ENCODE results near the gene SARDH. TPM values are rescaled to one million over a fixed set of nuclear protein-coding genes. Genes with fewer than 3 reads are reported as not detected.

SARDH gene
- total RNA-seq, 1 experiment from 2014 or later, result not detected

- BruUV-seq (replicated peaks), result no TSS peak
- Mint-ChIP-seq H3K4me1 (ENCODE audit: low read depth, unreplicated experiment) (no peaks in the 10 kb centered on the region), H3K9me3 (ENCODE audit: low read depth, unreplicated experiment) (no peaks in the 10 kb centered on the region), H3K36me3 (ENCODE audit: insufficient read depth, unreplicated experiment) (no peaks in the 10 kb centered on the region), H3K4me3 (ENCODE audit: low read depth, unreplicated experiment) (no peak overlapping the region), H3K27me3 (ENCODE audit: unreplicated experiment) (peaks cover 75% of the 10 kb centered on the region), H3K27ac (ENCODE audit: unreplicated experiment) (no peak overlapping the region)
- intact Hi-C loops (cut with micrococcal nuclease; ENCODE audit: unreplicated experiment), result no loop called here
- CTCF ChIA-PET, result no interaction called here
- no peak for DNase-seq
- no peak for TF ChIP-seq CTCF (IDR thresholded peaks at IDR 0.05; ENCODE audit: unreplicated experiment)
These were observed 45.7 kb downstream of the SARDH start for GRCh38 chr9:133692364-133692985.

GRCh38 chr9:133691626-133692363, 46.4 kb downstream of the SARDH start:
- Mint-ChIP-seq H3K4me3 (ENCODE audit: low read depth, unreplicated experiment) (no peak overlapping the region), H3K36me3 (ENCODE audit: insufficient read depth, unreplicated experiment) (no peaks in the 10 kb centered on the region), H3K27me3 (ENCODE audit: unreplicated experiment) (peaks cover 69% of the 10 kb centered on the region), H3K9me3 (ENCODE audit: low read depth, unreplicated experiment) (no peaks in the 10 kb centered on the region), H3K27ac (ENCODE audit: unreplicated experiment) (no peak overlapping the region), H3K4me1 (ENCODE audit: low read depth, unreplicated experiment) (no peaks in the 10 kb centered on the region)
- no TSS peak for BruUV-seq (replicated peaks)
- DNase-seq, result no peak
- no peak for TF ChIP-seq CTCF (IDR thresholded peaks at IDR 0.05; ENCODE audit: unreplicated experiment)
- CTCF ChIA-PET, result no interaction called here
- intact Hi-C loops (cut with micrococcal nuclease; ENCODE audit: unreplicated experiment), result no loop called here

GRCh38 chr9:133691191-133691590, 47.0 kb downstream of the SARDH start:
- TF ChIP-seq CTCF (IDR thresholded peaks at IDR 0.05; ENCODE audit: unreplicated experiment), result no peak
- Mint-ChIP-seq H3K27me3 (ENCODE audit: unreplicated experiment) (peaks cover 69% of the 10 kb centered on the region), H3K27ac (ENCODE audit: unreplicated experiment) (no peak overlapping the region), H3K4me3 (ENCODE audit: low read depth, unreplicated experiment) (no peak overlapping the region), H3K4me1 (ENCODE audit: low read depth, unreplicated experiment) (no peaks in the 10 kb centered on the region), H3K36me3 (ENCODE audit: insufficient read depth, unreplicated experiment) (no peaks in the 10 kb centered on the region), H3K9me3 (ENCODE audit: low read depth, unreplicated experiment) (no peaks in the 10 kb centered on the region)
- DNase-seq, result no peak
- CTCF ChIA-PET, result no interaction called here
- no TSS peak for BruUV-seq (replicated peaks)
- intact Hi-C loops (cut with micrococcal nuclease; ENCODE audit: unreplicated experiment), result no loop called here

GRCh38 chr9:133690081-133690561, 48.0 kb downstream of the SARDH start:
- TF ChIP-seq CTCF (IDR thresholded peaks at IDR 0.05; ENCODE audit: unreplicated experiment), result no peak
- Mint-ChIP-seq H3K36me3 (ENCODE audit: insufficient read depth, unreplicated experiment) (no peaks in the 10 kb centered on the region), H3K27me3 (ENCODE audit: unreplicated experiment) (peaks cover 67% of the 10 kb centered on the region), H3K27ac (ENCODE audit: unreplicated experiment) (no peak overlapping the region), H3K4me3 (ENCODE audit: low read depth, unreplicated experiment) (no peak overlapping the region), H3K9me3 (ENCODE audit: low read depth, unreplicated experiment) (no peaks in the 10 kb centered on the region), H3K4me1 (ENCODE audit: low read depth, unreplicated experiment) (no peaks in the 10 kb centered on the region)
- intact Hi-C loops (cut with micrococcal nuclease; ENCODE audit: unreplicated experiment), result no loop called here
- BruUV-seq (replicated peaks), result no TSS peak
- peak; percentile 38 for DNase-seq
- CTCF ChIA-PET, result no interaction called here
